Kidney epithelial cell (primary cell): Measurements from ENCODE around the gene DMTF1. TPM values are rescaled to one million over a fixed set of nuclear protein-coding genes. Genes with fewer than 3 reads are reported as not detected.
"Not testable (repeated sequence)": the region's sequence is repeated elsewhere in the genome, so short reads cannot be mapped to it uniquely, and the experiment has no call there.

ENCODE experiments used
- DNase-seq: peaks from one replicate; pipeline ENCODE4 v3.0.0-alpha.2; 2010; ENCODE audit warnings: low read depth
- H3K27me3 ChIP-seq: 2 replicates; pipeline ENCODE4 v1.6.0; 2011; ENCODE audit warnings: low read length; ENCODE audit not compliant: control insufficient read depth, insufficient read depth
- H3K36me3 ChIP-seq: 2 replicates; pipeline ENCODE4 v1.5.1; 2011; ENCODE audit warnings: low read length; ENCODE audit not compliant: control insufficient read depth, insufficient read depth
- H3K4me3 ChIP-seq: 2 replicates; pipeline ENCODE4 v1.5.1; 2011; ENCODE audit warnings: low read depth, mild to moderate bottlenecking, control low read depth, low read length
- CTCF ChIP-seq: IDR thresholded peaks from 2 replicates; pipeline ENCODE4 v1.5.1; 2011; ENCODE audit warnings: mild to moderate bottlenecking, moderate library complexity, low read length, control low read depth, inconsistent platforms; ENCODE audit not compliant: insufficient read depth, poor library complexity, severe bottlenecking
- total RNA-seq: library from RNA; depleted of rRNA; stranded (reverse); fragments of >200 nt; gene quantifications from 2 replicates; pipeline ENCODE4 v1.2.3, GENCODE V29; 2015

The DMTF1 gene
- total RNA-seq, 1 donor from 2014 or later = 40.4 TPM

- Histone ChIP-seq H3K36me3 (no peaks in the 10 kb centered on the region), H3K27me3 (no peaks in the 10 kb centered on the region), H3K4me3 (no peak overlapping the region)
- no peak for TF ChIP-seq CTCF
- no peak for DNase-seq
Observed at GRCh38 chr7:87202705-87203104, 50.5 kb downstream of the DMTF1 start.

- not testable (repeated sequence) for H3K36me3 ChIP-seq, H3K27me3 ChIP-seq, DNase-seq, H3K4me3 ChIP-seq
Observed at GRCh38 chr7:87203929-87204328, 51.7 kb downstream of the DMTF1 start.

GRCh38 chr7:87204933-87205332 lies 52.7 kb downstream of the DMTF1 start:
- no peak for TF ChIP-seq CTCF
- Histone ChIP-seq H3K4me3 (no peak overlapping the region), H3K36me3 (no peaks in the 10 kb centered on the region), H3K27me3 (no peaks in the 10 kb centered on the region)
- DNase-seq = no peak

- H3K36me3 ChIP-seq, DNase-seq, H3K4me3 ChIP-seq, H3K27me3 ChIP-seq: not testable (repeated sequence)
Observed at GRCh38 chr7:87205701-87206100, 53.4 kb downstream of the DMTF1 start.

- H3K36me3 ChIP-seq = no peaks in the 10 kb centered on the region
Observed at GRCh38 chr7:87206361-87206760, 54.1 kb downstream of the DMTF1 start.

GRCh38 chr7:87209295-87209924 lies 57.2 kb downstream of the DMTF1 start:
- Histone ChIP-seq H3K4me3 (no peak overlapping the region), H3K36me3 (no peaks in the 10 kb centered on the region), H3K27me3 (no peaks in the 10 kb centered on the region)
- TF ChIP-seq CTCF = no peak
- no peak for DNase-seq

More at GRCh38 chr7:87206361-87206760, 54.1 kb downstream of the DMTF1 start:
- no peak for TF ChIP-seq CTCF
- Histone ChIP-seq H3K4me3 (no peak overlapping the region), H3K27me3 (no peaks in the 10 kb centered on the region)
- no peak for DNase-seq

- TF ChIP-seq CTCF = no peak
- Histone ChIP-seq H3K27me3 (no peaks in the 10 kb centered on the region), H3K4me3 (no peak overlapping the region), H3K36me3 (no peaks in the 10 kb centered on the region)
- no peak for DNase-seq
Observed at GRCh38 chr7:87210506-87210905, 58.3 kb downstream of the DMTF1 start.
